ENCODE results near the gene CEP162.
"Not testable (repeated sequence)": the region's sequence is repeated elsewhere in the genome, so short reads cannot be mapped to it uniquely, and the experiment has no call there.

The CEP162 gene

DNA sequence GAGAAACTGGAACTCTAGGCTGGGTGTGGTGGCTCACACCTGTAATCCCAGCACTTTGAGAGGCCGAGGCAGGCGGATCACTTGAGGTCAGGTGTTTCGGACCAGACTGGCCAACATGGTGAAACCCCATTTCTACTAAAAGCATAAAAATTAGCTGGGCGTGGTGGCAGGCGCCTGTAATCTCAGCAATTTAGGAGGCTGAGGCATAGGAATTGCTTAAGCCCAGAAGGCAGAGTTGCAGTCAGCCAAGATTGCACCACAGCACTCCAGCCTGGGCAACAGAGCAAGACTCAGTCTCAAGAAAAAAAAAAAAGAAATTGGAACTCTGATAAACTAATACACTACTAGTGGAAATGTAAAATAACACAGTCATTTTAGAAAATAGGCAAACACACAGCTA is 3.8 kb downstream of the CEP162 start:
- DNase-seq = not testable (repeated sequence)

DNA sequence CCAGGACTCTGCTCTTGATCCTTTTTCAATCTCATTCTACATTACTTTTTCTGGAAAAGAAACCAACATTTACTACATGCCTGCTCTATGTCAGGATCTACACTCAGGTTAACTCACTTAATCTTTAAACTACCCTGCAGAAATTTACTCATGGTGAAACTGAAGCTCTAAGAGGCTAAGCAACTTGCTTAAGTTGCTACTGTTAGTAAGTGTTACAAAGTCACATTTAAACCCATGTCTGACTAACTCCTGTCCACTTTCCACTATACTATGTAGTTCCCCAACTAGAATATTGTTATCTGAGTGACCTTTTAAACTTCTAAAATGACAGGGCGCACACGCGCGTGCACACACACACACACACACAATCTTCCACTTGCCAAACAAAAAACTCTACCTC is 5.0 kb downstream of the CEP162 start:
- DNase-seq = no peak

DNA sequence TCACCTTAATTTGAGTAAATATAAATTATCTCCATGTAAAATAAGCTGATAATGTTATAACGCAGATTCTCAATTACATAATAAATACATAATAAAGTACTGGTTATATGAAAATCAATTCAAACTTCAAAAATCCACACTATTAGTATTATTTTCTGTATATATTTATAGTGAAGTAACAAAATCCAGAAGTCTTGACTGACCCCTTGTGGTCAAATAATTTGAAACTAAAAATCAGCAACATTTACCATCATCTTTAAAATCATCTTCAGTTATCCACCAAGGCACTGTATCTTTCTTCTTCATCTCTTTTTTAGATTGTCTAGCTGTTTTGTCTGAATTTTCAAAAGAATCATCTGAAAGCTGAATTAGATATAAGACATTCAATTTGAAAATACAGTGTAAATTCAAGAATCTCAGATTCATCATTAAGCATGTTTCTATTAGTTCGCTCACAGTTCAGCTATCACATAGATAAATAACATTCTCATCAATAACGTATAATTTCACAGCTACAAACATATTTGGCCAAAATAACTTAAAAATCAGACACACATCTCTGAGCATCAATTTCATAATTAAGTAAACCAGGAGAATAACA is 6.5 kb downstream of the CEP162 start:
- peak; percentile 39 for DNase-seq

DNA sequence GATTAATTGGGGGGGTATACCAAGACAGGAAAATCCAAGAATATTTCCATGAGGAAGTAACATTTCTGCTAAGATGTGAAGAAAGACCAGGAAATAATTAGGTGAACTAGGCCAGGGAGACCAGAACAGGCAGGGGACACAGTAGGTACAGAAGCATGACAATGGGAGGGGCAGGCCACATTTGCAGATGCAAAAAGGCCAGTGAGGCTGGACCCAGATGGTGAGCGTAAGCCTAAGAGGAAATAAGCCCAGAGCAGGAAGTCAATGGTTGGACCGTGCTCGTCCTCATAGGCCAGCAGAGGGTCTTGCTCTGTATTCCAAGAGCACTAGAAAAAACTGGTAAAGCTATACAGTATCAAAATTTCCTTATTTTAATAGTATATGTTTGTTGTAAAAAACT is 9.4 kb downstream of the CEP162 start:
- no peak for DNase-seq

DNA sequence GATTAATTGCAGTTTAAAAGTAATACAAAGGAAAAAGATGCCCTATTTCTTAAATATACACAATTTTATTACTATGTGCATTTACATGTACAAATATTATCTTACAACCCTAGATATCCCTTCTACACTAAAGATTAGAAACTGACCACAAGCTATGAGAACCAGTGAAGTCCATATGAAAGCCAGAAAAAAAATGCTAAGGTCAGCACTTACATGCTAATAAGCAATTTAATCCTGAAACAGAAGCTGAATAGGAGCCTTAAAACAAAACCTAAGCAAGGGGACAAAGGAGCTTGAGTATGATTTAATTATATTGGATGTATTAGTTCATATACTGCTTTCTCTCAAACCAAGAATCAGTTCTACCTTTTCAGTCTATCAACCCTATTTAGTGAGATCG is 14.2 kb downstream of the CEP162 start:
- no peak for DNase-seq

DNA sequence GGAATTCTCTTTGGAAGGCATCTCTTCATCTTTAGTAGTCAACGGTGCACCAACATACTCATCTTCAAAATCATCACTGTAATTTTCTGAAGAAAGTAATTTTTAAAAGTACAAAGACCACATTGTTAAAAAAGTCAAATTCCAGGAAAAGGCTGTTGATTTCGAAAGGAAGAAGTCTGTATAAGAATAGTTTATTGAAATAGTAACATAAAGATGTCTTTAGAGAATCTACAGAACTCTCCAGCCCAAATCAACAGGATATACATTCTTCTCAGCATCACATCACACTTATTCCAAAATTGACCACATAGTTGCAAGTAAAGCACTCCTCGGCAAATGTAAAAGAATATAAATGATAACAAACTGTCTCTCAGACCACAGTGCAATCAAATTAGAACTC is 23.4 kb downstream of the CEP162 start:
- DNase-seq = no peak

DNA sequence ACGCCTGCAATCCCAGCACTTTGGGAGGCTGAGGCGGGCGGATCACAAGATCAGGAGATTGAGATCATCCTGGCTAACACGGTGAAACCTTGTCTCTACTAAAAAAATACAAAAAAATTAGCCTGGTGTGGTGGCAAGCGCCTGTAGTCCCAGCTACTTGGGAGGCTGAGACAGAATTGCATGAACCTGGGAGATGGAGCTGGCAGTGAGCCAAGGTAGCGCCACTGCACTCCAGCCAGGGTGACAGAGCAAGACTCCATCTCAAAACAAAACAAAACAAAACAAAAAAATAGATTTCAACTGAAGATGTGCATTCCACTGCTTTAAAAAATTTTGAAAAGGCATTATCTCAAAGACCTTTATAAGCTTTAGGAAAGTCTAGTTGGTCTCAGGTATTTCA is 27.5 kb downstream of the CEP162 start:
- not testable (repeated sequence) for DNase-seq

DNA sequence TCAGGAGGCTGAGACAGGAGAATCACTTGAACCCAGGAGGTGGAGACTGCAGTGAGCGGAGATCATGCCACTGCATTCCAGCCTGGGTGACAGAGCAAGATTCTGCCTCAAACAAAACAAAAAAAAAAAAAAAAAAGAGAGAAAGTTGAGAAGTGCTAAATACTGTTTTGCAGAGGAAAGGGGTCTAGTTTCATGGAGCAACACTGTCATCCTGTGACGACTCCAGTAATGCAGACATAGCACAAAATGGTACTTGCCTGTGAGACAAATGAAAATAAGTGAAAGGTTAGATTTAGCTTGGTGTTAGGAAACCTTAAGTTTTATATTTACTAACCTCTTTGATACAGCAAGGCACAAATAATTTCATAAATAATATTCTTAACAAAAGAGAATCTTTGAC is 29.7 kb downstream of the CEP162 start:
- peak; percentile 19 for DNase-seq

DNA sequence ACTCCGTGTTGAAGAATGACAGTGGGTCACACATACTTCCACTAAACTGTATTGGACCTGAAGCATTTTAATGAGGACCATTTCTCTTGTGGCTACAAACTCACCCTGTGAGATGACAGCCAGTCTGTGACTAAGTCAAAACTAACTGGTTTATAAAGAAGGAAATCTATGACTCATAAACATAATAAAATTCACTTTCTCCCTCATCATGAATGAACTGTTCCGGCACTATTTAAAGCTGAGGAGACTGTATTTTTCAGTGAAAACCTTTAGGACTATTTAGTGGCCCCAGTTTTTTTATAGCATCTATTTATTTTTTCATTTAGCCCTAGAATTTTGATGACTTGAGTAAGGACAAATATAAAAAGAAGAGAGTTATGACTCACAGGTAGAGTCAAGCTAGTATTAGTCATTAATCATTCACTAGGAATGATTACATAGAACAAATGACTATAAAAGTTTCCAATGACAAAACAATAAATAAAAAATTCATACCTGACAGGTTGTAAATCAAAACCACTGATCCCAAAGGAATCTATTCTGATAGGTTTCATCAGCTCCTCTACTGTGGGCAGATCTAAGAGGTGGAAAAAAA is 34.2 kb downstream of the CEP162 start:
- DNase-seq = no peak

DNA sequence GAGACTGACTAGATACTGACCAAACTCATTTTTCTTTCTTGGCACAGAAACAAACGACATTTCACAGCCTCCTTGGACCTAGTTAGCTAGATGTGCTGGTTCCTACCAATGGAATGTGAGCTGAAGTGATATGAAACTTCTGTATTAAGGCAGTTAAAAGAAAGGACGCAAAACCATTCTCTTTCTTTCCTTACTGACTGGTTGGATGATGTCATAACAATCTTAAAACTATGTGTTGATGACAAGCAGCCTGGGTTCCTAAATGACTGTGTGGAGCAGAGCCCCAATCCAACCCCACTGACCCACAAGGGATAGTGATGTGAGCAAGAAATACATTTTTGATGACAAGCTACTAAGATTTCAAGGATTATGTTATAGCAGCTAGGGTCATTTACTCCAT is 35.6 kb downstream of the CEP162 start:
- no peak for DNase-seq

DNA sequence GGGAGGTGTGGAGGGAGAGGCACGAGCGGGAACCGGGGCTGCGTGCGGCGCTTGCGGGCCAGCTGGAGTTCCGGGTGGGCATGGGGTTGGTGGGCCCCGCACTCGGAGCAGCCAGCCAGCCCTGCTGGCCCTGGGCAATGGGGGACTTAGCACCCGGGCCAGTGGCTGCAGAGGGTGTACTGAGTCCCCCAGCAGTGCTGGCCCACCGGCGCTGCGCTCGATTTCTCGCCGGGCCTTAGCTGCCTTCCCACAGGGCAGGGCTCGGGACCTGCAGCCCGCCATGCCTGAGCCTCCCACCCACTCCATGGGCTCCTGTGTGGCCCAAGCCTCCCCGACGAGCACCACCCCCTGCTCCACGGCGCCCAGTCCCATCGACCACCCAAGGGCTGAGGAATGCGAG is 38.1 kb downstream of the CEP162 start:
- DNase-seq = not testable (repeated sequence)

DNA sequence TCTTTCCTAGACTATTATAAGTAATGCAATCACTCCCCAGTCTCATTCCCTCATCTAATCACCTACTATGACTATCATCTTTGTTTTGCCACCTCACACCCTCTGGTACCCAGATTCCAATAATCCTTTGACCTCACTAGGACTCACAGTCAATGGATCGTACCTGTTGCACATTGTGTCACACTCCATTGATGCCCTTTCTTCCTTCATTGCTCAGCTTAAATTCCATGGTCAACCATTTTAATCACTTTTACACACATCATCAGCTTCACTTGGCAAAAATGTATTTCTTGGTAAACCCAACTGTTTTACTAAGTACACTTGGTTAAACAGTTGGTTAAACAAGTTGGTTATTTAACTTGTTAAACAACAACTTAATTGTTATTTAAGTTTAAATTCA is 44.0 kb downstream of the CEP162 start:
- DNase-seq = no peak

DNA sequence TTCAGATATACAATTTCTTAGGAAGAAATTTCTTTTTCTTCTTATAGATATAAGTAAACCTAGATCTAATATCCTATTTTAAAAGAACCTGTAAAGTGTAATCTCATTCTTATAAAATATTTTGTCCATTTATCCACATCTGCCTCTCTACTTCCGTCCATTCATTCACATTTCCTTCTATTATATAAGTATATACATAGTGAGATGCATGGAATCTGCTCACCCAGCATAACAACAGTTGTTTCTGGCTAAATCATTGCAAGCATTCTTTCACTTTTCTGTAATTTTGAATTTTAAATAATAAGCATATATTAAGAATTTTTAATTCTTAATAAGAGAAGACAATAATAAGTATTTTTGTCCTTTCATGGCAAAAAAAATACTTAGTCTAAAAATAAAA is 45.4 kb downstream of the CEP162 start:
- no peak for DNase-seq

DNA sequence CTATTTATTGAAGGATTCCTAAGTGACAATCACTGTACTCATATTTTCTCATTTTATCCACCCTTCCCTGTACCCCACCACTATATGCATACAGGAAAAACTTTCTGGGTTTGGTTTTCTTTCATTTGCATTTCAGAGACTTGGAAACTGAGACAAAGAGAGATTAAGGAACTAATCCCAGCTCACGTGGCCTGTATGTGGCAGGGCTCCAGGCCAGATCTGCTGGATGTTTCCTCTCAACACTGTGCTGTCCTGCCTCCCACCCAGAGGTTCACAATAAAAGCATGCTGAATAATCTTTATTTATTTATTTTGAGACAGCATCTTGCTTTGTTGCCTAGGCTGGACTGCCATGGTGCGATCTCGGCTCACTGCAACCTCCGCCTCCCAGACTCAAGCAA is 50.2 kb downstream of the CEP162 start:
- no peak for DNase-seq

DNA sequence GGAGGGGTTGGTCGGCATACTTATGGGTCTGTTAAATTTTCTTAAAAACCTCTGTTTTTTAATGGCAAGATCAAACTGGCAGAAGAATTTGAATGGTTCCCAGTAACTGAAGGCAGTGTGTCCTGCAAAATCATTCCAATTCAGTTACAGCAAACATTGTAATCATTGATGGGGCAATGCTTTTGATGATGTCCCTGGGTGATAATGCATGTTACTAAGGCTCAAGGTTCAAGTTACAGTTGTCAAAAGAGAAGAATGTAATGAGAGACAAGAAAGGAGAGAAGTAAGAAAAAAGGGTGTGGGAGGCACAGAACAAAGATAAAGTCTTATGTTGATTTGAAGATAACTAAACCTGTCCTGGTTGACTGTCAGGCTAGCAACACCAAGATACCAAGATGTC is 54.9 kb downstream of the CEP162 start:
- no peak for DNase-seq

DNA sequence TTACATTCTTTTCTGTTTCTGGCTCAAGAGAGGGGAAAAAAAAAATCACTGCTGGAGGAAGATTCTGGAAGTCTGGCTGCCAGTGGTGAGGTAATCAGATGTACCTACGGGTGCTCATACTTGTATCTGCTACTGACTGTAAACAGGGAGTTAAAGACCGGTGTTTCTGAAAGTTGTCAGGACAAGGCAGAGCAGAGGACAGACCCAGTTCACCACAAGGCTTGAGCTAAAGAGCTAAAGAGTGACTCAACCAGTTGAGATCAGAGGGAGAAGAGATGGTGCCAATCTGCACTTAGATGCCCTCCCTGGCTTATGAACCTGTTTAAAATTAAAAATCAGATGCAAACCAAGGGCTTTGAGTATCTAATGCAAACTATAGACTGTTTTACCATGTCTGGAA is 55.4 kb downstream of the CEP162 start:
- no peak for DNase-seq

DNA sequence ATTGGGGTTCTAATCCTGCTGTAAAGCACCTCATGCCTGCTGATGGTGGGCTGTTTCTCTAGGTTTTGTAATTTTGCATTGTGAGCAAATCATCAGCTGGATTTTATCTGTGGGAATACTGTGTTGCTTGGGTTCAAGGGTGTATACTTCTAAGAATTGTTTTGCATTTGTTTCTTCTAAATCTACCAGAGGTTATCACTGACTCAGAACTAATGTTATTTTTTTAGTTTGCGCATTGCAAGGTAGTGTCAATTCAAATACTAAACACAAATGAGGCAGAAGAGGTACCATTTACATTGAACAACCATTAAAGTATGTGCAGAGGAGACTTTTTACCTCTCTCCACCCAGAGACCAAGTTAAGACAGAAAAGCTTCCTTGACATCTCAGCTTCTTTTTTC is 60.0 kb downstream of the CEP162 start:
- DNase-seq = no peak

DNA sequence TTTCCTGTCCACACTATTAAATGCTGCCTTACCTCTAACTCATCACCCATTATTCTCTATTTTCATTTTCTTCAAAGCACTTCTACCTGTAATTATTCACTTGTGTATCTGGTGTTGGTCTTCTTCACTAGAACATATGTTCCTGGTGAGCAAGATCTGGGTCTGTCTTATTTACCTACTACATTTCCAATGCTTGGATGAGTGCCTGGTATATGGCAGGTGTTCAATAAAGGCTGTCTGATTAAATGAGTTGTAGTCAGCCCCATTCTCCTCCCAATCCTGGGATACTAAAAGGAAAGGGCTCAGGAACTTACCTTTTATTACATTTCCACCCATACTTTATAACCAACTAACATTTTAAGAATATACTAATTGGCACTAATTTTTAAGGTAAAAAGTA is 61.0 kb downstream of the CEP162 start:
- DNase-seq = peak; percentile 14

DNA sequence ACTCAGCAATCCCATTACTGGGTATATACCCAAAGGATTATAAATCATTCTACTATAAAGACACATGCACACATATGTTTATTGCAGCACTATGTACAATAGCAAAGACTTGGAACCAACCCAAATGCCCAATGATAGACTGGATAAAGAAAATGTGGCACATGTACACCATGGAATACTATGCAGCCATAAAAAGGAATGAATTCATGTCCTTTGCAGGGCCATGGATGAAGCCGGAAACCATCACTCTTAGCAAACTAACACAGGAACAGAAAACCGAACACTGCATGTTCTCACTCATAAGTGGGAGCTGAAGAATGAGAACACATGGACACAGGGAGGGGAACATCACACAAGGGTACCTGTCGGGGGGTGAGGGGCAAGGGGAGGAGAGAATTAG is 63.1 kb downstream of the CEP162 start:
- not testable (repeated sequence) for DNase-seq

DNA sequence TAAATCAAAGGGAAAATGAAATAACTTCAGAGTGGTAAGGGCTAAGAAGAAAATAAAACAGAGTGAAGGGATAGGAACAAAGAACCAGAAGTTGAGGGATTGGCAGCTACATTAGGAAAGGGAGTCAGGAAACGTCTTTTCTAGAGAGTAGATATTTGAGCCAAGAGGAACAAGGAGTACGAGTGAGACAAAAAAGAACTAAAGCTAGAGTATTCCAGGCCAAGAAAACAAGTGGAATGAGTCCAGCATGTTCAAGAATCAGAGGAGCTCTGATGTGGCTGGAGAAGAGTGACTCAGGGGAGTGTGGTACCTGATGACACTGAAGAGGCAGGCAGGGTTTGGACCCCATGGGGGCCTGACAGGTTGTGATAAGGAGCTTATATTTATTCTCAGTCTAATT is 66.3 kb downstream of the CEP162 start:
- no peak for DNase-seq

DNA sequence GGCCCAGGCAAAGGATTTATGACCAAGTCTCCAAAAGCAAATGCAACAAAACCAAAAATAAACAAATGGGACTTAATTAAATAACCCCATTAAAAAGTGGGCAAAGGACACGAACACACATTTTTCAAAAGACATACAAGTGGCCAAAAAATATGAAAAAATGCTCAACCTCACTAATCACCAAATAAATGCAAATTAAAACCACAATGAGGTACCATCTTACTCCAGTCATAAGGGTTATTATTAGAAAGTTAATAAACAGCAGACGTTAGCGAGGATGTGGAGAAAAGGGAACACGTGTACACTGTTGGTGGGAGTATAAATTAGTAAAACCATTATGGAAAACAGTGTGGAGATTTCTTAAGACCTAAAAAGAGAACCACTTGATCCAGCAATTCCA is 71.1 kb downstream of the CEP162 start:
- DNase-seq = no peak

DNA sequence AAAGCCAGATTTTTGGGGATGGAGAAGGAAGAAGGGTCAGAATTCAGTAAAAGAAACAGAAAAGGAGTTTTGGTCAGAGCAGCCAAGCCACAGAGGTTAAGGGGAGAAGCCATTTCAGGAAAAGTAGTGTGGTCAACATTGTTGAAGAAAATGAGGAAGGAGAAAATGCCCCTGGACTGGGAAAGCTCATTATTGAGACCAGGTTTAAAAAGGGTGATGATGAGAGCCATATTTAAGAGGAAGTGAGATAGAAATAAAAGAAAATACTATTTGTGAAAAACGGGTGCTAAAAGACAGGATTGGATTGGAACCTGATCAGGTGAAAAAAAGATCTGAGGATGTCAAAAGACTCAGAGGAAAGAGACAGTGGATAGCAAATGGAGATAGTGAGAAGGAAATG is 75.8 kb downstream of the CEP162 start:
- DNase-seq = no peak

DNA sequence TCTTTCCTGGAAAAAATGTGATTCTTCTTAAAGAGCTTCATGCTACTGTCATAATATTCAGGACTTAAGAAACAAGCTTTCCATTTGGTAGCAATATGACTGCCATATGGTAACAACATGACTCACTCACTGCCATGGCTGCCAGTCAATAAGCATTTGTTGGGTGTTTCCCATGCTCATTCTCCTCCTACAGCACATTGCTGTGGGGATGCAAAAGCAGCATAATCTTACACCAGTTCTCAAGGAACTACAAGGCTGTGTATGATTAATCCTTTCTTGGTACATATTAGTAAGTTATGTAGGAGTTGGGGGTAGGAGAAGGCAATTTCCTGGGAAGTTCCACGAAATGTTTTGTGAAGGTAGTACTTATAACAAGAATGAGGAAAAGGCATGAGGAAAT is 76.7 kb downstream of the CEP162 start:
- DNase-seq = peak; percentile 46

DNA sequence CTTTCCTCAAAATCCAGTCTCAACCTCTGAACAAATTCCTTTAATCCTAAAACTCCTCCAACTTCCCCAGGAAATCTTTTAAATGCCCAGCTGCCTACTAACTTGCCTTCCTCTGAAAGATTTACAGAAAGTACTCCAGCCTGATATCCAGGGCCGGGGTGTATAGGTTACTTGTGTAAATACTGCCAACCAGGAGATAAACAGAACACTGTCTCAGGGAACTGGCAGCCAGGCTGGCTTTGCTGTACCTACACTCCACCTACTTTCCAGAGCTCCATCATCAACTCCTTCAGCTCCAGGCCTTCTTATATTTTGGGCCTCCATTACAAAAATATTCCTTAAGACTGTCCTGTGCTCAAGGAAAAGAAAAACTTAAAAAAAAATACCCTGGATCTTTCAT is 85.9 kb downstream of the CEP162 start:
- no peak for DNase-seq

DNA sequence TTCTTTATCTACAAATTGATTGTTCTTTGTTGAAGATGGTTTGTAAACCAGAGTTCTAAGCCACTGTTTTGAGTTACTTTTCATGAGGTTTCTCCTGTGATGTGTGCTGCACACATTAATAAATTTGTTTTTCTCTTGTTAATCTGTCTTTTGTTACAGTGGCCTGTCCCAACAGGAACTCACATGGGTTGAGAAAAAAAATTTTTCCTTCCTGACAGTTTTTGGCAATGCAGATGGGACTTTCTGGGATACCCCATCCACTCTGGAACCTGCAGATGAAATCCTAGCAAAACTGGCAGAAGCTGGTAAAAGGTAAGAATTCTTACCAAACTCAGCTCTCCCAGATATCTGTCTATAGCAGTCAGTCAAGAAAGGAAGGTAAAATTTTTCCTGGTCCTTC is 88.1 kb downstream of the CEP162 start:
- no peak for DNase-seq
